ENCODE measurements around the gene ARL6IP4.

DNA sequence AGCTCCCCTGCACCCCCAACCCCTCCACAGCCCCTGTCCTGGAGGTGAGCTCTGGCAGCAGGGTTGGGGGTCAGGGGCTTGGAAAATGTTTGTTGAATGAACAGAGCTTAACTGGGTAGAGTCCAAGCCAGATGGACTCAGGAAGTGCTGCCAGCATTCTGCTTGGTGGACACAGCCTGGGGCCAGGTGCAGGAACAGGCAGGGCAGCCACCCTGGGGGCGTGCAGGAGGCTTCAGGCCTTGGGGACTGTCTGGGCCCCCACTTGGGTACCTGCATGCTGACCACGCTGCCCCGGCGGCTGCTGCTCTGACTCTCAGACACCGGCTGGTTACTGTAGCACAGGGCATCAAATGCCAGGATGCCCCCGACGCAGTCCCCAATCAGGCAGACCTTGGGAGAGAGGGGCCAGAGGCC, 15.7 kb downstream of the ARL6IP4 start:
- TF ChIP-seq, protein P1, sequence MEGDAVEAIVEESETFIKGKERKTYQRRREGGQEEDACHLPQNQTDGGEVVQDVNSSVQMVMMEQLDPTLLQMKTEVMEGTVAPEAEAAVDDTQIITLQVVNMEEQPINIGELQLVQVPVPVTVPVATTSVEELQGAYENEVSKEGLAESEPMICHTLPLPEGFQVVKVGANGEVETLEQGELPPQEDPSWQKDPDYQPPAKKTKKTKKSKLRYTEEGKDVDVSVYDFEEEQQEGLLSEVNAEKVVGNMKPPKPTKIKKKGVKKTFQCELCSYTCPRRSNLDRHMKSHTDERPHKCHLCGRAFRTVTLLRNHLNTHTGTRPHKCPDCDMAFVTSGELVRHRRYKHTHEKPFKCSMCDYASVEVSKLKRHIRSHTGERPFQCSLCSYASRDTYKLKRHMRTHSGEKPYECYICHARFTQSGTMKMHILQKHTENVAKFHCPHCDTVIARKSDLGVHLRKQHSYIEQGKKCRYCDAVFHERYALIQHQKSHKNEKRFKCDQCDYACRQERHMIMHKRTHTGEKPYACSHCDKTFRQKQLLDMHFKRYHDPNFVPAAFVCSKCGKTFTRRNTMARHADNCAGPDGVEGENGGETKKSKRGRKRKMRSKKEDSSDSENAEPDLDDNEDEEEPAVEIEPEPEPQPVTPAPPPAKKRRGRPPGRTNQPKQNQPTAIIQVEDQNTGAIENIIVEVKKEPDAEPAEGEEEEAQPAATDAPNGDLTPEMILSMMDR (IDR thresholded peaks at IDR 0.05): no peak
- TF ChIP-seq POLR2AphosphoS5 (IDR thresholded peaks at IDR 0.05) (no peak), POLR2A (IDR thresholded peaks at IDR 0.05) (no peak)
